ENCODE results near the gene HERC4. TPM values are rescaled to one million over a fixed set of nuclear protein-coding genes. Genes with fewer than 3 reads are reported as not detected.
"Not testable (repeated sequence)": the region's sequence is repeated elsewhere in the genome, so short reads cannot be mapped to it uniquely, and the experiment has no call there.

HERC4 gene
- total RNA-seq, 1 experiment from 2014 or later = 36.5 TPM

GRCh38 chr10:68022324-68022723 lies 52.8 kb downstream of the HERC4 start:
- DNase-seq (ENCODE audit: low read depth, low spot score); H3K9ac ChIP-seq (ENCODE audit: low read length); H3K27ac ChIP-seq (ENCODE audit: low read depth, low read length); H3K4me1 ChIP-seq (ENCODE audit: control insufficient read depth in 1 of 2, insufficient read depth in 2 of 2, low read length in 2 of 2); CTCF ChIA-PET; H3K79me2 ChIP-seq (ENCODE audit: insufficient read depth, low read length); H3K4me3 ChIP-seq (replicated peaks in 1 of 2; ENCODE audit: low read depth in 1 of 2, low read length in 2 of 2); H2AFZ ChIP-seq (ENCODE audit: low read depth, low read length, poor library complexity, severe bottlenecking); H4K20me1 ChIP-seq (ENCODE audit: insufficient read depth); RAD21 ChIA-PET (ENCODE audit: low non-redundant PET in 1 of 2, low total read pairs in 2 of 2, uncharacterized antibody in 2 of 2, unreplicated experiment in 2 of 2); H3K9me2 ChIP-seq (ENCODE audit: insufficient read depth); intact Hi-C loops (cut with micrococcal nuclease); ATAC-seq; POLR2A ChIA-PET; BruUV-seq (replicated peaks); H3K27me3 ChIP-seq (ENCODE audit: insufficient read depth, low read length); H3K9me3 ChIP-seq (ENCODE audit: control insufficient read depth in 1 of 2, insufficient read depth in 1 of 2, low read depth in 1 of 2, low read length in 2 of 2); H3K4me2 ChIP-seq (ENCODE audit: low read length): not testable (repeated sequence)
- peaks cover 15 to 24% of the 10 kb centered on the region in 2 experiments for H3K36me3 ChIP-seq (ENCODE audit: control insufficient read depth in 1 of 2, insufficient read depth in 2 of 2, low read length in 2 of 2)

GRCh38 chr10:68016519-68016918 lies 58.6 kb downstream of the HERC4 start:
- H3K4me3 ChIP-seq (replicated peaks in 1 of 2; ENCODE audit: low read depth in 1 of 2, low read length in 2 of 2); H3K27ac ChIP-seq (ENCODE audit: low read depth, low read length); H3K9me2 ChIP-seq (ENCODE audit: insufficient read depth); H2AFZ ChIP-seq (ENCODE audit: low read depth, low read length, poor library complexity, severe bottlenecking); POLR2A ChIA-PET; H3K9me3 ChIP-seq (ENCODE audit: control insufficient read depth in 1 of 2, insufficient read depth in 1 of 2, low read depth in 1 of 2, low read length in 2 of 2); ATAC-seq; H4K20me1 ChIP-seq (ENCODE audit: insufficient read depth); intact Hi-C loops (cut with micrococcal nuclease); DNase-seq (ENCODE audit: low read depth, low spot score); RAD21 ChIA-PET (ENCODE audit: low non-redundant PET in 1 of 2, low total read pairs in 2 of 2, uncharacterized antibody in 2 of 2, unreplicated experiment in 2 of 2); CTCF ChIA-PET; H3K9ac ChIP-seq (ENCODE audit: low read length); H3K4me2 ChIP-seq (ENCODE audit: low read length); BruUV-seq (replicated peaks); H3K4me1 ChIP-seq (ENCODE audit: control insufficient read depth in 1 of 2, insufficient read depth in 2 of 2, low read length in 2 of 2); H3K79me2 ChIP-seq (ENCODE audit: insufficient read depth, low read length); H3K27me3 ChIP-seq (ENCODE audit: insufficient read depth, low read length): not testable (repeated sequence)
- peaks cover 6 to 14% of the 10 kb centered on the region in 2 experiments; a peak in 3 of 4 replicates for H3K36me3 ChIP-seq (ENCODE audit: control insufficient read depth in 1 of 2, insufficient read depth in 2 of 2, low read length in 2 of 2)

GRCh38 chr10:68010426-68010940 lies 64.6 kb downstream of the HERC4 start:
- BruUV-seq (replicated peaks) = no TSS peak

More at GRCh38 chr10:68010426-68010940, 64.6 kb downstream of the HERC4 start:
- no peak for TF ChIP-seq SP1 (IDR thresholded peaks at IDR 0.05; ENCODE audit: low read depth)
- TF ChIP-seq ZNF274 (IDR thresholded peaks at IDR 0.05; ENCODE audit: low read depth, low read length) = no peak
- TF ChIP-seq ATF3 (IDR thresholded peaks at IDR 0.05) = no peak
- TF ChIP-seq EGR1 (IDR thresholded peaks at IDR 0.05; ENCODE audit: low read depth) = no peak
- no peak for TF ChIP-seq TCF7L2 (IDR thresholded peaks at IDR 0.05; ENCODE audit: borderline replicate concordance, extremely low read depth, insufficient read depth, insufficient read length)
- TF ChIP-seq EZH2 (IDR thresholded peaks at IDR 0.05) = no peak
- TF ChIP-seq RAD21 (IDR thresholded peaks at IDR 0.05; ENCODE audit: low read depth) = no peak
- TF ChIP-seq ELF1 (IDR thresholded peaks at IDR 0.05; ENCODE audit: borderline replicate concordance, low read depth) = no peak
- no peak for TF ChIP-seq REST (IDR thresholded peaks at IDR 0.05; ENCODE audit: low read depth)
- no peak for TF ChIP-seq EZH2phosphoT487 (IDR thresholded peaks at IDR 0.05; ENCODE audit: borderline replicate concordance)
- Histone ChIP-seq H2AFZ (ENCODE audit: low read depth, low read length, poor library complexity, severe bottlenecking) (no peak overlapping the region), H3K9me2 (ENCODE audit: insufficient read depth) (no peaks in the 10 kb centered on the region), H3K9me3 (ENCODE audit: control insufficient read depth in 1 of 2, insufficient read depth in 1 of 2, low read depth in 1 of 2, low read length in 2 of 2) (no peaks in the 10 kb centered on the region), H3K4me3 (replicated peaks in 1 of 2; ENCODE audit: low read depth in 1 of 2, low read length in 2 of 2) (no peak overlapping the region), H3K9ac (ENCODE audit: low read length) (no peak overlapping the region), H3K27ac (ENCODE audit: low read depth, low read length) (no peak overlapping the region), H3K4me2 (ENCODE audit: low read length) (no peak overlapping the region), H4K20me1 (ENCODE audit: insufficient read depth) (no peaks in the 10 kb centered on the region), H3K36me3 (ENCODE audit: control insufficient read depth in 1 of 2, insufficient read depth in 2 of 2, low read length in 2 of 2) (peaks cover 0 to 2% of the 10 kb centered on the region in 2 experiments; a peak in 1 of 4 replicates), H3K79me2 (ENCODE audit: insufficient read depth, low read length) (no peaks in the 10 kb centered on the region), H3K27me3 (ENCODE audit: insufficient read depth, low read length) (no peaks in the 10 kb centered on the region), H3K4me1 (ENCODE audit: control insufficient read depth in 1 of 2, insufficient read depth in 2 of 2, low read length in 2 of 2) (no peaks in the 10 kb centered on the region)
- DNase-seq (ENCODE audit: low read depth, low spot score) (no peak), ATAC-seq (no peak)
- intact Hi-C loops (cut with micrococcal nuclease) = no loop called here
- ChIA-PET RAD21 (ENCODE audit: low non-redundant PET in 1 of 2, low total read pairs in 2 of 2, uncharacterized antibody in 2 of 2, unreplicated experiment in 2 of 2) (no interaction called here), CTCF (no interaction called here), POLR2A (no interaction called here)
